ENCODE measurements around the gene ARID1B.

- TF ChIP-seq EZH2 (IDR thresholded peaks at IDR 0.05) (no peak), EZH2phosphoT487 (IDR thresholded peaks at IDR 0.05; ENCODE audit: borderline replicate concordance) (no peak), POLR2A (IDR thresholded peaks at IDR 0.05; ENCODE audit: borderline replicate concordance, extremely low read depth, insufficient read depth, insufficient read length) (no peak), ZNF274 (IDR thresholded peaks at IDR 0.05; ENCODE audit: low read depth, low read length) (no peak)
- TF ChIP-seq, protein P1, sequence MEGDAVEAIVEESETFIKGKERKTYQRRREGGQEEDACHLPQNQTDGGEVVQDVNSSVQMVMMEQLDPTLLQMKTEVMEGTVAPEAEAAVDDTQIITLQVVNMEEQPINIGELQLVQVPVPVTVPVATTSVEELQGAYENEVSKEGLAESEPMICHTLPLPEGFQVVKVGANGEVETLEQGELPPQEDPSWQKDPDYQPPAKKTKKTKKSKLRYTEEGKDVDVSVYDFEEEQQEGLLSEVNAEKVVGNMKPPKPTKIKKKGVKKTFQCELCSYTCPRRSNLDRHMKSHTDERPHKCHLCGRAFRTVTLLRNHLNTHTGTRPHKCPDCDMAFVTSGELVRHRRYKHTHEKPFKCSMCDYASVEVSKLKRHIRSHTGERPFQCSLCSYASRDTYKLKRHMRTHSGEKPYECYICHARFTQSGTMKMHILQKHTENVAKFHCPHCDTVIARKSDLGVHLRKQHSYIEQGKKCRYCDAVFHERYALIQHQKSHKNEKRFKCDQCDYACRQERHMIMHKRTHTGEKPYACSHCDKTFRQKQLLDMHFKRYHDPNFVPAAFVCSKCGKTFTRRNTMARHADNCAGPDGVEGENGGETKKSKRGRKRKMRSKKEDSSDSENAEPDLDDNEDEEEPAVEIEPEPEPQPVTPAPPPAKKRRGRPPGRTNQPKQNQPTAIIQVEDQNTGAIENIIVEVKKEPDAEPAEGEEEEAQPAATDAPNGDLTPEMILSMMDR (IDR thresholded peaks at IDR 0.05 in 2 of 3, conservative IDR thresholded peaks at IDR 0.05 in 1 of 3; ENCODE audit: borderline replicate concordance in 1 of 3, insufficient read depth in 1 of 3, low read depth in 2 of 3, low read length in 2 of 3), result no peak
These were observed 439.4 kb downstream of the ARID1B start for GRCh38 chr6:157216570-157216969.
